ENCODE measurements around the gene LCN6.

Gene LCN6

DNA sequence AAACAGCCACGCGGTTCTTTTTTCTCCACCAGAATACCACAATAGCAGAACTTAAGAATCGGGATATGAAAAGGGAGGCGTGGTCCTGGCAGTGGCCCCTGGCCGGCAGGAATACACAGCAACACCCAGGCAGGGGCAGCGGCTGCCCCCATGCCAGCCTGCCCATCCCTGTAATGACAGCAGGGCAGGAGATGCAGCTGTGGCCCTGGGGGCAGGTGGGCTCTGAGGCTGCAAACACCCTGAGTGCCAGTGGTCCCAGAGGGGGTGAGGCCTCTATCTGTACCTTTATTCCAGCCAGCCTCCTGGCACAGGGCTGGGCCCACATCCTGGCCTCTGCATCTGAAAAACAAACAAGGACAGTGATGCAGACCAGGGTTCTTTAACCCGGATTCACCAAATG is 23.6 kb downstream of the LCN6 start:
- Histone ChIP-seq H3K4me1 (ENCODE audit: control insufficient read depth in 1 of 2, insufficient read depth in 2 of 2, low read length in 2 of 2) (peaks cover 14 to 18% of the 10 kb centered on the region in 2 experiments), H3K4ac (ENCODE audit: low read depth, low read length) (no peak overlapping the region), H3K4me3 (ENCODE audit: low read depth, low read length) (no peak overlapping the region), H3K9me3 (ENCODE audit: insufficient read depth, low read depth, low read length) (peaks cover 3% of the 10 kb centered on the region), H2AFZ (ENCODE audit: insufficient read depth, low read length, poor library complexity) (no peak overlapping the region), H3K79me1 (ENCODE audit: low read length) (peaks cover 19% of the 10 kb centered on the region), H2BK12ac (ENCODE audit: low read length) (no peak overlapping the region), H3K18ac (ENCODE audit: low read length) (no peak overlapping the region), H3K23ac (ENCODE audit: low read length) (no peak overlapping the region), H4K91ac (ENCODE audit: low read depth, low read length) (no peak overlapping the region), H2BK5ac (ENCODE audit: low read depth, low read length, poor library complexity) (no peak overlapping the region), H3K4me2 (ENCODE audit: low read length) (no peak overlapping the region), H3K9ac (ENCODE audit: low read length) (no peak overlapping the region), H3K27ac (ENCODE audit: low read depth, low read length) (no peak overlapping the region), H4K12ac (ENCODE audit: low read depth, low read length) (no peak overlapping the region), H4K8ac (ENCODE audit: low read depth, low read length) (no peak overlapping the region), H3K36me3 (ENCODE audit: control insufficient read depth in 1 of 2, insufficient read depth in 2 of 2, low read length in 2 of 2) (peaks cover 54 to 55% of the 10 kb centered on the region in 2 experiments), H3K79me2 (ENCODE audit: control insufficient read depth, insufficient read depth, low read length, poor library complexity) (peaks cover 12% of the 10 kb centered on the region), H3K27me3 (ENCODE audit: insufficient read depth, low read length) (no peaks in the 10 kb centered on the region), H2BK120ac (ENCODE audit: insufficient read depth, low read length, poor library complexity) (no peak overlapping the region), H2AK5ac (ENCODE audit: low read length) (no peak overlapping the region), H3K14ac (ENCODE audit: low read length) (no peak overlapping the region)
- WGBS (ENCODE audit: extremely low coverage, insufficient coverage, insufficient read length): no CpG with 5 or more reads among the region's 7 CpGs
- no peak for DNase-seq

DNA sequence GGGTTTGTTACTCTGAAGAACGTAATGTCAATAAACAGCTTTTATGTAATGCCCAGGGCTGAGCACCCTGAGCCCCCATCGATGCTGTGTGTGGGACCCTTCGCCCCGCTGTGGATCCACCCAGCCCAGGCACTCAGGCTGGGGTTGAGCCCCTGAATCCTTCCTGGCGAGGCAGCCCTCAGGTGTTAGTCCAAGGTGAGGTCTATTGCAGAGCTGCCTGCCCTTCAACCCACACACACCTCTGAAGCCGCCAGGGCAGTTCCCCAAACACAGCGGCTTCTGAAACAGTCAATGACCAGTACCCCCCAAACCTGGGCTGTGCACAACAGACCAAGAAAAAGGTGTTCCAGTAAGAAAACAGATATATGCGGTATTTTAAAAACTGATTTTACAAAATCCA is 24.3 kb downstream of the LCN6 start:
- no CpG with 5 or more reads among the region's 8 CpGs for WGBS (ENCODE audit: extremely low coverage, insufficient coverage, insufficient read length)
- no peak for DNase-seq
- H4K8ac ChIP-seq (ENCODE audit: low read depth, low read length): no peak overlapping the region

DNA sequence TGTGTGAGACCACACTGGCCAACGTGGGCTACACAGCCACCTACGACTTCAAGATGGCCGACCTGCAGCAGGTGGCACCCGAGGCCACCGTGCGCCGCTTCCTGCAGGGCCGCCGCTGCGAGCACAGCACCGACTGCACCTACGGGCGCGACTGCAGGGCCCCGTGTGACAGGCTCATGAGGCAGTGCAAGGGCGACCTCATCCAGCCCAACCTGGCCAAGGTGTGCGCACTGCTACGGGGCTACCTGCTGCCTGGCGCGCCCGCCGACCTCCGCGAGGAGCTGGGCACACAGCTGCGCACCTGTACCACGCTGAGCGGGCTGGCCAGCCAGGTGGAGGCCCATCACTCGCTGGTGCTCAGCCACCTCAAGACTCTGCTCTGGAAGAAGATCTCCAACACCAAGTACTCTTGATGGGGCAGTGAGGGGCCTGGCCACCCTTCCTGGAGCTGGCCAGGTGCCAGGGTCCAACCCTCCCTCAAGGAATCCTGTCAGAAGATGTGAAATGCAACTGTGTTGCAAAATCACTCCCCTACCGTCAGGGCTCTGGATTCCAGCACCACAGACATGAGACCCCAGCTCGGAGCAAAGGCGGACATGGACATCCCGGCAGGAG is 24.9 kb downstream of the LCN6 start:
- no peak overlapping the region for H2AFZ ChIP-seq (ENCODE audit: insufficient read depth, low read length, poor library complexity)
- no peak overlapping the region for H2AK5ac ChIP-seq (ENCODE audit: low read length)
- H3K4me1 ChIP-seq (ENCODE audit: control insufficient read depth in 1 of 2, insufficient read depth in 2 of 2, low read length in 2 of 2): peaks cover 14% of the 10 kb centered on the region in 2 experiments
- no peak overlapping the region for H3K18ac ChIP-seq (ENCODE audit: low read length)
- H3K79me2 ChIP-seq (ENCODE audit: control insufficient read depth, insufficient read depth, low read length, poor library complexity): peaks cover 11% of the 10 kb centered on the region
- no CpG with 5 or more reads among the region's 32 CpGs for WGBS (ENCODE audit: extremely low coverage, insufficient coverage, insufficient read length)
- no peak overlapping the region for H2BK12ac ChIP-seq (ENCODE audit: low read length)
- H2BK120ac ChIP-seq (ENCODE audit: insufficient read depth, low read length, poor library complexity): no peak overlapping the region
- no peak overlapping the region for H4K12ac ChIP-seq (ENCODE audit: low read depth, low read length)
- H3K27ac ChIP-seq (ENCODE audit: low read depth, low read length): no peak overlapping the region
- H3K23ac ChIP-seq (ENCODE audit: low read length): no peak overlapping the region
- peaks cover 3% of the 10 kb centered on the region for H3K9me3 ChIP-seq (ENCODE audit: insufficient read depth, low read depth, low read length)
- H3K27me3 ChIP-seq (ENCODE audit: insufficient read depth, low read length): no peaks in the 10 kb centered on the region
- no peak overlapping the region for H3K14ac ChIP-seq (ENCODE audit: low read length)
- no peak for DNase-seq
- H4K91ac ChIP-seq (ENCODE audit: low read depth, low read length): no peak overlapping the region
- no peak overlapping the region for H3K9ac ChIP-seq (ENCODE audit: low read length)
- H3K4me3 ChIP-seq (ENCODE audit: low read depth, low read length): no peak overlapping the region
- H3K79me1 ChIP-seq (ENCODE audit: low read length): peaks cover 16% of the 10 kb centered on the region
- H4K8ac ChIP-seq (ENCODE audit: low read depth, low read length): no peak overlapping the region
- peaks cover 55 to 58% of the 10 kb centered on the region in 2 experiments for H3K36me3 ChIP-seq (ENCODE audit: control insufficient read depth in 1 of 2, insufficient read depth in 2 of 2, low read length in 2 of 2)
- H2BK5ac ChIP-seq (ENCODE audit: low read depth, low read length, poor library complexity): no peak overlapping the region
- no peak overlapping the region for H3K4ac ChIP-seq (ENCODE audit: low read depth, low read length)
- no peak overlapping the region for H3K4me2 ChIP-seq (ENCODE audit: low read length)

More for the DNA sequence above, 24.3 kb downstream of the LCN6 start:
- H3K18ac ChIP-seq (ENCODE audit: low read length): no peak overlapping the region
- no peak overlapping the region for H2BK5ac ChIP-seq (ENCODE audit: low read depth, low read length, poor library complexity)
- H2AFZ ChIP-seq (ENCODE audit: insufficient read depth, low read length, poor library complexity): no peak overlapping the region
- H3K79me1 ChIP-seq (ENCODE audit: low read length): peaks cover 19% of the 10 kb centered on the region
- H3K4me2 ChIP-seq (ENCODE audit: low read length): no peak overlapping the region
- H3K27ac ChIP-seq (ENCODE audit: low read depth, low read length): no peak overlapping the region
- no peak overlapping the region for H3K23ac ChIP-seq (ENCODE audit: low read length)
- H3K4me3 ChIP-seq (ENCODE audit: low read depth, low read length): no peak overlapping the region
- H4K91ac ChIP-seq (ENCODE audit: low read depth, low read length): no peak overlapping the region
- H3K36me3 ChIP-seq (ENCODE audit: control insufficient read depth in 1 of 2, insufficient read depth in 2 of 2, low read length in 2 of 2): peaks cover 55 to 56% of the 10 kb centered on the region in 2 experiments
- H2BK12ac ChIP-seq (ENCODE audit: low read length): no peak overlapping the region
- H2AK5ac ChIP-seq (ENCODE audit: low read length): no peak overlapping the region
- no peak overlapping the region for H3K4ac ChIP-seq (ENCODE audit: low read depth, low read length)
- H3K79me2 ChIP-seq (ENCODE audit: control insufficient read depth, insufficient read depth, low read length, poor library complexity): peaks cover 12% of the 10 kb centered on the region
- no peak overlapping the region for H3K9ac ChIP-seq (ENCODE audit: low read length)
- peaks cover 14 to 18% of the 10 kb centered on the region in 2 experiments for H3K4me1 ChIP-seq (ENCODE audit: control insufficient read depth in 1 of 2, insufficient read depth in 2 of 2, low read length in 2 of 2)
- no peak overlapping the region for H3K14ac ChIP-seq (ENCODE audit: low read length)
- H3K27me3 ChIP-seq (ENCODE audit: insufficient read depth, low read length): no peaks in the 10 kb centered on the region
- H2BK120ac ChIP-seq (ENCODE audit: insufficient read depth, low read length, poor library complexity): no peak overlapping the region
- no peak overlapping the region for H4K12ac ChIP-seq (ENCODE audit: low read depth, low read length)
- H3K9me3 ChIP-seq (ENCODE audit: insufficient read depth, low read depth, low read length): peaks cover 3% of the 10 kb centered on the region

DNA sequence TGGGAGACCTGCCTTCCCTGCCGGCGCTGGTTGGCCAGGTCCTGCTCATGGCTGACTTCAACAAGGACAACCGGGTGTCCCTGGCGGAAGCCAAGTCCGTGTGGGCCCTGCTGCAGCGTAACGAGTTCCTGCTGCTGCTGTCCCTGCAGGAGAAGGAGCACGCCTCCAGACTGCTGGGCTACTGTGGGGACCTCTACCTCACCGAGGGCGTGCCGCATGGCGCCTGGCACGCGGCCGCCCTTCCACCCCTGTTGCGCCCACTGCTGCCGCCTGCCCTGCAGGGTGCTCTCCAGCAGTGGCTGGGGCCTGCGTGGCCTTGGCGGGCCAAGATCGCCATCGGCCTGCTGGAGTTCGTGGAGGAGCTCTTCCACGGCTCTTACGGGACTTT is 25.4 kb downstream of the LCN6 start:
- H3K27me3 ChIP-seq (ENCODE audit: insufficient read depth, low read length): no peaks in the 10 kb centered on the region
- no peak overlapping the region for H4K8ac ChIP-seq (ENCODE audit: low read depth, low read length)
- WGBS (ENCODE audit: extremely low coverage, insufficient coverage, insufficient read length): no CpG with 5 or more reads among the region's 24 CpGs
- no peak overlapping the region for H3K18ac ChIP-seq (ENCODE audit: low read length)
- H3K27ac ChIP-seq (ENCODE audit: low read depth, low read length): no peak overlapping the region
- H3K9ac ChIP-seq (ENCODE audit: low read length): no peak overlapping the region
- peaks cover 3% of the 10 kb centered on the region for H3K9me3 ChIP-seq (ENCODE audit: insufficient read depth, low read depth, low read length)
- no peak overlapping the region for H2BK120ac ChIP-seq (ENCODE audit: insufficient read depth, low read length, poor library complexity)
- H2AFZ ChIP-seq (ENCODE audit: insufficient read depth, low read length, poor library complexity): no peak overlapping the region
- H4K12ac ChIP-seq (ENCODE audit: low read depth, low read length): no peak overlapping the region
- no peak overlapping the region for H3K14ac ChIP-seq (ENCODE audit: low read length)
- H3K4ac ChIP-seq (ENCODE audit: low read depth, low read length): no peak overlapping the region
- DNase-seq: no peak
- H3K79me2 ChIP-seq (ENCODE audit: control insufficient read depth, insufficient read depth, low read length, poor library complexity): peaks cover 8% of the 10 kb centered on the region
- no peak overlapping the region for H2AK5ac ChIP-seq (ENCODE audit: low read length)
- peaks cover 55 to 61% of the 10 kb centered on the region in 2 experiments for H3K36me3 ChIP-seq (ENCODE audit: control insufficient read depth in 1 of 2, insufficient read depth in 2 of 2, low read length in 2 of 2)
- no peak overlapping the region for H4K91ac ChIP-seq (ENCODE audit: low read depth, low read length)
- H3K4me3 ChIP-seq (ENCODE audit: low read depth, low read length): no peak overlapping the region
- H3K4me2 ChIP-seq (ENCODE audit: low read length): no peak overlapping the region
- no peak overlapping the region for H3K23ac ChIP-seq (ENCODE audit: low read length)
- H2BK12ac ChIP-seq (ENCODE audit: low read length): no peak overlapping the region
- no peak overlapping the region for H2BK5ac ChIP-seq (ENCODE audit: low read depth, low read length, poor library complexity)
- peaks cover 12% of the 10 kb centered on the region for H3K79me1 ChIP-seq (ENCODE audit: low read length)
- H3K4me1 ChIP-seq (ENCODE audit: control insufficient read depth in 1 of 2, insufficient read depth in 2 of 2, low read length in 2 of 2): peaks cover 12 to 14% of the 10 kb centered on the region in 2 experiments
